ENCODE data around the gene CCDC196. TPM values are rescaled to one million over a fixed set of nuclear protein-coding genes. Genes with fewer than 3 reads are reported as not detected.

Gene CCDC196
- total and polyA plus RNA-seq, 2 of the 4 experiments (the other 2 are of a cell fraction) = not detected

- in situ Hi-C loops (cut with MboI; ENCODE audit: low sequenced_read_pairs) = no loop called here
These were observed 53.9 kb downstream of the CCDC196 start for GRCh38 chr14:66540038-66540437.

More at GRCh38 chr14:66540038-66540437, 53.9 kb downstream of the CCDC196 start:
- H4K91ac ChIP-seq (ENCODE audit: insufficient read depth, low read depth, low read length) = no peak overlapping the region
- no peak overlapping the region for H4K5ac ChIP-seq (ENCODE audit: low read depth, low read length)
- intact Hi-C loops (cut with micrococcal nuclease) (no loop called here), dilution Hi-C loops (cut with HindIII; ENCODE audit: low sequenced_read_pairs, unreplicated experiment) (no loop called here)
- no peaks in the 10 kb centered on the region for H3K4me1 ChIP-seq (ENCODE audit: control insufficient read depth, insufficient read depth, low read length)
- H3K4ac ChIP-seq (ENCODE audit: low read depth, low read length) = no peak overlapping the region
- H2BK120ac ChIP-seq (ENCODE audit: low read depth, low read length) = no peak overlapping the region
- no peaks in the 10 kb centered on the region for H3K27me3 ChIP-seq (ENCODE audit: control insufficient read depth, insufficient read depth, low read length)
- WGBS, 2 experiments (ENCODE audit: extremely low coverage in 2 of 2, insufficient read length in 1 of 2) = no CpG with 5 or more reads among the region's 1 CpG
- H3K9ac ChIP-seq (ENCODE audit: low read depth, low read length) = no peak overlapping the region
- no peak overlapping the region for H2BK15ac ChIP-seq (ENCODE audit: low read depth, low read length)
- no peak overlapping the region for H3K4me2 ChIP-seq (ENCODE audit: low read depth, low read length)
- H4K20me1 ChIP-seq (ENCODE audit: insufficient read depth, low read length) = no peaks in the 10 kb centered on the region
- H3K23ac ChIP-seq (ENCODE audit: low read depth, low read length) = no peak overlapping the region
- no peak overlapping the region for H2BK20ac ChIP-seq (ENCODE audit: low read depth, low read length)
- H3K36me3 ChIP-seq (ENCODE audit: control insufficient read depth, insufficient read depth, low read length) = no peaks in the 10 kb centered on the region
- no peaks in the 10 kb centered on the region; a peak in 1 of 4 replicates for H3K79me1 ChIP-seq (ENCODE audit: low read depth in 1 of 2, low read length in 2 of 2)
- ChIA-PET POLR2A (ENCODE audit: unreplicated experiment) (no interaction called here), CTCF (interaction anchor here (0.9 kb wide), 1 partner anchor 17 kb away, joined by 3 read pairs; no protein-coding TSS in a partner anchor)
- no peak overlapping the region for H3K27ac ChIP-seq (ENCODE audit: insufficient read depth, low read length)
- no peak overlapping the region for H3K4me3 ChIP-seq (ENCODE audit: insufficient read depth, low read depth, low read length)
- no peak overlapping the region for H3K56ac ChIP-seq (ENCODE audit: extremely low read depth, insufficient read depth, low read length)
- H3K9me1 ChIP-seq (ENCODE audit: insufficient read depth, low read length) = no peaks in the 10 kb centered on the region
- H2AFZ ChIP-seq (replicated peaks; ENCODE audit: low read length, poor library complexity) = no peak overlapping the region
- no peaks in the 10 kb centered on the region for H3K9me3 ChIP-seq (ENCODE audit: control insufficient read depth, insufficient read depth, low read length)
- H3K14ac ChIP-seq (replicated peaks; ENCODE audit: low read depth, low read length) = no peak overlapping the region
- BruUV-seq (replicated peaks) = no TSS peak
- no peak overlapping the region for H2BK5ac ChIP-seq (ENCODE audit: low read depth, low read length, poor library complexity, severe bottlenecking)
- no peak for ATAC-seq (ENCODE audit: low read depth)
- no peak overlapping the region for H4K8ac ChIP-seq (ENCODE audit: low read depth in 2 of 2, low read length in 2 of 2)
- no peak for DNase-seq
- no peak overlapping the region for H2AK9ac ChIP-seq (replicated peaks; ENCODE audit: low read depth, low read length, poor library complexity)
- TF ChIP-seq USF2 (IDR thresholded peaks at IDR 0.05; ENCODE audit: low read depth, low read length) (no peak), CTCF (conservative IDR thresholded peaks at IDR 0.05; ENCODE audit: low read depth, low read length) (no peak), SMC3 (IDR thresholded peaks at IDR 0.05; ENCODE audit: low read depth, low read length) (no peak), RCOR1 (IDR thresholded peaks at IDR 0.05; ENCODE audit: insufficient replicate concordance, low read length) (no peak), MAFK (IDR thresholded peaks at IDR 0.05; ENCODE audit: low read depth, low read length) (no peak), BHLHE40 (IDR thresholded peaks at IDR 0.05; ENCODE audit: low read depth, low read length) (no peak), FOS (IDR thresholded peaks at IDR 0.05; ENCODE audit: low read depth, low read length) (no peak), CHD1 (IDR thresholded peaks at IDR 0.05; ENCODE audit: low read depth, low read length) (no peak), ELK1 (IDR thresholded peaks at IDR 0.05; ENCODE audit: borderline replicate concordance, low read depth, low read length) (no peak), RAD21 (IDR thresholded peaks at IDR 0.05; ENCODE audit: low read length) (no peak), CEBPB (IDR thresholded peaks at IDR 0.05; ENCODE audit: low read depth, low read length) (no peak), MAZ (IDR thresholded peaks at IDR 0.05; ENCODE audit: borderline replicate concordance, low read depth, low read length) (no peak), RFX5 (IDR thresholded peaks at IDR 0.05; ENCODE audit: low read depth, low read length) (no peak), POLR2A (IDR thresholded peaks at IDR 0.05; ENCODE audit: low read depth, low read length) (no peak), NFE2L2 (IDR thresholded peaks at IDR 0.05; ENCODE audit: low read depth, low read length) (no peak), MXI1 (IDR thresholded peaks at IDR 0.05; ENCODE audit: borderline replicate concordance, low read depth, low read length) (no peak)
- no peak overlapping the region for H2AK5ac ChIP-seq (ENCODE audit: low read depth, low read length)
- no peak overlapping the region for H3K18ac ChIP-seq (ENCODE audit: low read depth, low read length)
